ENCODE measurements around the gene MMP14. TPM values are rescaled to one million over a fixed set of nuclear protein-coding genes. Genes with fewer than 3 reads are reported as not detected.

MMP14 gene
- total and polyA plus RNA-seq, 12 donors: 13.6 to 43.3 (median 21.8) TPM

DNA sequence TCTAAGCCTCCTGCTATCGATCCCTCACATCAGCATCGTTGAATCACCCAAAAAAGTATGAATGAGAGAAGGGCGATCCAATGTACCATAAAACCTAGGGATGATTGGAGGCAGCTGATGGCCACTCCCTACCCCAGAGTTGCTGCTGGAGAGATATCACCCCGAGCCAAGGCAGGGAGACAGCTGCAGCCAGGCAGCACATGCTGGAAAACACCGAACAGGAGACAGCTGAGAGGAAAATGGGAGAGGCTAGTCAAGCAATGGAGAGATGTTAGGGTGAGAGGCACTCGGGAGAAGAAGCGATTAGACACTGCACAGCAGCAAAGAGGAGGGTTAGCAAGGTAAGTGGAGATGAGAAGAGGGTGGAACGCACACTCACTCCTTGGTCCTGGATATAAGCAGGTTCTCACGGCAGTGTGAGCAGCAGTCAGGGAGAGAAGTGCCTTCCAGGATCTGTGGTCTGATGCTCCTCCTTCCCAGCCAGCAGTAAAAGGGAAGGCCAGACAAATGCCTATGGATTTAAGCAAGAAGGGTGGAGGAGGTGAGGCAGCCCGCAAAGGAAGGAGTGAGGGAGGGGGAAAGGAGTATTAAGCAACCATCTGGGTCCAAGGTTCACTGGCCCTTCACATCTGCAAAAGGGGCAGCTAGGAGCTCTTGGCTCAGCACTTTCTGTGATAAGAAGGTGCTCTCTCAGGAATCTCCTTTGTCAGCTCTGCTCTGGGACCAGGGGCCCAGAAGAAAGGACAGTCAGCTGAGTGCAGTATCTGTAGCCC, 21.3 kb upstream of the MMP14 start, which contains the start of gene SLC7A7:
TSS of gene SLC7A7 (minus strand) at position 495 of the 773 bp plus-strand sequence. CDS start 2,037 bp downstream, outside the sequence.
- ATAC-seq (peak in 3 of 8 donors; percentile 7 to 42 (median 16)), DNase-seq (no peak)
- peak within 1 kb of the TSS in 5 of 10 donors; percentile 3 to 51 (median 24) for H3K4me3 ChIP-seq
- H3K36me3 ChIP-seq: no peaks in the 10 kb centered on the region
- no peak for TF ChIP-seq CTCF (IDR thresholded peaks at IDR 0.05)
- H3K9me3 ChIP-seq: no peaks in the 10 kb centered on the region
- peaks cover 0 to 57% (median 17%) of the 10 kb centered on the region in 9 donors for H3K4me1 ChIP-seq
- H3K27me3 ChIP-seq: no peaks in the 10 kb centered on the region
- 55 to 57% methylated on average over 10 of the region's 10 CpGs for WGBS, 2 donors
- intact Hi-C loops (cut with DNase I): loop anchor here in 7 of 10 donors (5.0 to 10.0 kb wide), 8 partner anchors 150 to 430 kb away; no protein-coding TSS in a partner anchor
- H3K27ac ChIP-seq: peak within 1 kb of the TSS in 5 of 10 donors; percentile 15 to 81 (median 37)

- peak in 7 of 8 donors; percentile 9 to 48 (median 34) for ATAC-seq
Observed at GRCh38 chr14:22819151-22819988, 17.0 kb upstream of the MMP14 start.

DNA sequence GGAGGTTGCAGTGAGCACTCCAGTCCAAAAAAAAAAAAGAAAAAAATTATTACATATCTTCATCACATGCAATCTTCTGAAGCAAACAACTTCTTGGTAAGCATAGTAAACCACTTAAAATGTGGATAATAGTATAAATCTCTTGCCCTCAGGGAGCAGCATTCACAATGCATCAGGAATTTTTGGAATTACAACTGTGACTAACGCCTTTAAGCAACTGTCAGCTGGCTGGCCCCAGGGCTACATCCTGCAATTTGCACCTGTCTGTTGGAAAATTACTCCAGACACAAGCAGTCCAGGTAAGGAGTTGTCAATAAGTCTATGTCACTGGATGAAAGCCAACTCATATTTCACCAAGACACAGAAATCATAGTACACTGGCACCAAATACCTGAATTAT, 15.7 kb upstream of the MMP14 start:
- WGBS, 2 donors: 97 to 100% methylated on average over 1 of the region's 1 CpG
- Histone ChIP-seq H3K27ac (no peak overlapping the region), H3K36me3 (no peaks in the 10 kb centered on the region), H3K4me1 (peaks cover 3 to 72% (median 34%) of the 10 kb centered on the region in 9 donors), H3K4me3 (no peak overlapping the region), H3K27me3 (no peaks in the 10 kb centered on the region), H3K9me3 (no peaks in the 10 kb centered on the region)
- intact Hi-C loops (cut with DNase I): loop anchor here in 8 of 10 donors (2.0 to 10.0 kb wide), 7 partner anchors 32 to 426 kb away; partner anchors contain the start of gene OXA1L (in 1 of the 8)
- no peak for DNase-seq
- TF ChIP-seq CTCF (IDR thresholded peaks at IDR 0.05): no peak
- ATAC-seq: no peak

More at GRCh38 chr14:22819151-22819988, 17.0 kb upstream of the MMP14 start:
- peaks cover 3 to 72% (median 33%) of the 10 kb centered on the region in 9 donors for H3K4me1 ChIP-seq
- peak; percentile 28 to 42 for DNase-seq
- peak overlapping the region in 9 of 10 donors; percentile 7 to 51 (median 44) for H3K4me3 ChIP-seq
- peak overlapping the region in 7 of 10 donors; percentile 20 to 86 (median 54) for H3K27ac ChIP-seq
- intact Hi-C loops (cut with DNase I): loop anchor here in 7 of 10 donors (5.0 to 10.0 kb wide), 8 partner anchors 155 to 435 kb away; no protein-coding TSS in a partner anchor
- no peak for TF ChIP-seq CTCF (IDR thresholded peaks at IDR 0.05)
- H3K9me3 ChIP-seq: no peaks in the 10 kb centered on the region
- no peaks in the 10 kb centered on the region for H3K36me3 ChIP-seq
- 27 to 35% methylated on average over 10 of the region's 10 CpGs for WGBS, 2 donors
- no peaks in the 10 kb centered on the region for H3K27me3 ChIP-seq

Measured in heart right ventricle (tissue), 16 donors.